H9 (cell line): Measurements from ENCODE around the gene TRUB2. TPM values are rescaled to one million over a fixed set of nuclear protein-coding genes. Genes with fewer than 3 reads are reported as not detected.

Source experiments
- DNase-seq: peaks from one replicate; pipeline ENCODE4 v3.0.0-alpha.2; 2017
- H2AFZ ChIP-seq: one replicate; pipeline ENCODE4 v1.6.1; 2013; ENCODE audit warnings: mild to moderate bottlenecking, low read length, control low read depth, moderate library complexity
- H2AK5ac ChIP-seq: 2 replicates; pipeline ENCODE4 v1.6.1; 2013; ENCODE audit warnings: low read length, control low read depth, mixed read lengths; ENCODE audit not compliant: insufficient read length
- H2BK120ac ChIP-seq: one replicate; pipeline ENCODE4 v1.6.1; 2013; ENCODE audit warnings: low read depth, mild to moderate bottlenecking, low read length, control low read depth, inconsistent platforms; ENCODE audit not compliant: poor library complexity, severe bottlenecking
- H2BK12ac ChIP-seq: 2 replicates; pipeline ENCODE4 v1.6.1; 2013; ENCODE audit warnings: low read length, control low read depth, mixed read lengths, low read depth; ENCODE audit not compliant: insufficient read length
- H2BK15ac ChIP-seq: 2 replicates; pipeline ENCODE4 v1.6.1; 2013; ENCODE audit warnings: low read depth, low read length, control low read depth
- H2BK20ac ChIP-seq: one replicate; pipeline ENCODE4 v1.6.1; 2013; ENCODE audit warnings: low read depth, mild to moderate bottlenecking, low read length, control low read depth, inconsistent platforms; ENCODE audit not compliant: poor library complexity, severe bottlenecking
- H2BK5ac ChIP-seq: 2 replicates; pipeline ENCODE4 v1.6.1; 2013; ENCODE audit warnings: low read length, control low read depth, mixed read lengths; ENCODE audit not compliant: insufficient read length
- H3K14ac ChIP-seq: 2 replicates; pipeline ENCODE4 v1.6.1; 2013; ENCODE audit warnings: low read length, control low read depth; ENCODE audit not compliant: insufficient read depth
- H3K18ac ChIP-seq: 2 replicates; pipeline ENCODE4 v1.6.1; 2013; ENCODE audit warnings: low read depth, mild to moderate bottlenecking, mixed read lengths, low read length, control low read depth; ENCODE audit not compliant: insufficient read length
- H3K23ac ChIP-seq: 2 replicates; pipeline ENCODE4 v1.6.1; 2013; ENCODE audit warnings: low read length, control low read depth, mixed read lengths, low read depth; ENCODE audit not compliant: insufficient read length
- H3K23me2 ChIP-seq: 2 replicates; pipeline ENCODE4 v1.6.1; 2013; ENCODE audit warnings: low read depth, mild to moderate bottlenecking, mixed read lengths, low read length, control low read depth; ENCODE audit not compliant: insufficient read length, poor library complexity, severe bottlenecking
- H3K27ac ChIP-seq: 2 replicates; pipeline ENCODE4 v1.5.1; 2013; ENCODE audit warnings: low read length, control low read depth, mixed read lengths, low read depth; ENCODE audit not compliant: insufficient read length
- H3K27me3 ChIP-seq: 2 replicates; pipeline ENCODE4 v1.6.1; 2013; ENCODE audit warnings: low read length, control low read depth, inconsistent platforms; ENCODE audit not compliant: insufficient read depth
- H3K4ac ChIP-seq: 2 replicates; pipeline ENCODE4 v1.6.1; 2013; ENCODE audit warnings: low read depth, mild to moderate bottlenecking, control low read depth, inconsistent platforms, low read length, moderate library complexity
- H3K4me1 ChIP-seq: 2 replicates; pipeline ENCODE4 v1.6.1; 2013; ENCODE audit warnings: low read length, control low read depth, inconsistent platforms; ENCODE audit not compliant: insufficient read depth
- H3K4me2 ChIP-seq: 2 replicates; pipeline ENCODE4 v1.6.1; 2013; ENCODE audit warnings: low read length, control low read depth, mixed read lengths; ENCODE audit not compliant: insufficient read length, insufficient read depth
- H3K56ac ChIP-seq: 2 replicates; pipeline ENCODE4 v1.6.1; 2013; ENCODE audit warnings: low read depth, mild to moderate bottlenecking, mixed read lengths, low read length, control low read depth; ENCODE audit not compliant: insufficient read length
- H3K79me1 ChIP-seq: 2 replicates; pipeline ENCODE4 v1.6.1; 2013; ENCODE audit warnings: low read depth, mild to moderate bottlenecking, moderate library complexity, low read length, control low read depth, inconsistent platforms; ENCODE audit not compliant: insufficient read depth, poor library complexity, severe bottlenecking
- H3K79me2 ChIP-seq: 2 replicates; pipeline ENCODE4 v1.6.1; 2013; ENCODE audit warnings: low read length, control low read depth, inconsistent platforms; ENCODE audit not compliant: insufficient read depth
- H3K9ac ChIP-seq: 2 replicates; pipeline ENCODE4 v1.6.1; 2013; ENCODE audit warnings: low read length, control low read depth, mixed read lengths; ENCODE audit not compliant: insufficient read length; ENCODE audit errors: extremely low read depth
- H3K9me3 ChIP-seq: one replicate; pipeline ENCODE4 v1.6.1; 2013; ENCODE audit warnings: low read depth, low read length, inconsistent platforms; ENCODE audit not compliant: control insufficient read depth
- H3T11ph ChIP-seq: one replicate; pipeline ENCODE4 v1.6.1; 2013; ENCODE audit warnings: mild to moderate bottlenecking, low read length, control low read depth, inconsistent platforms
- H4K20me1 ChIP-seq: one replicate; pipeline ENCODE4 v1.6.1; 2013; ENCODE audit not compliant: control insufficient read depth, insufficient read length, insufficient read depth
- H4K5ac ChIP-seq: 2 replicates; pipeline ENCODE4 v1.6.1; 2013; ENCODE audit warnings: low read depth, mild to moderate bottlenecking, mixed read lengths, low read length, control low read depth; ENCODE audit not compliant: insufficient read length
- H4K8ac ChIP-seq: replicated peaks from 2 replicates; pipeline ENCODE4 v1.6.1; 2013; ENCODE audit warnings: low read length, control low read depth, mixed read lengths, low read depth; ENCODE audit not compliant: insufficient read length
- H4K91ac ChIP-seq: 2 replicates; pipeline ENCODE4 v1.6.1; 2013; ENCODE audit warnings: low read depth, mild to moderate bottlenecking, moderate library complexity, mixed read lengths, low read length, control low read depth; ENCODE audit not compliant: insufficient read length
- H3K27ac Mint-ChIP-seq, 3 experiments: 2 replicates in 2 of 3; 3 replicates in 1 of 3; pipeline ENCODE4 v1.8.0; 2020 to 2021; ENCODE audit warnings: mixed read lengths in 3 of 3, mild to moderate bottlenecking in 1 of 3, moderate library complexity in 1 of 3
- H3K27me3 Mint-ChIP-seq: 2 replicates; pipeline ENCODE4 v1.8.0; 2021; ENCODE audit warnings: low read depth, mild to moderate bottlenecking, moderate library complexity, mixed read lengths
- H3K36me3 Mint-ChIP-seq, 3 experiments: 2 replicates in 2 of 3; 3 replicates in 1 of 3; pipeline ENCODE4 v1.8.0; 2020 to 2021; ENCODE audit warnings: low read depth in 3 of 3, mixed read lengths in 3 of 3; ENCODE audit not compliant: insufficient read depth in 1 of 3
- H3K4me1 Mint-ChIP-seq, 2 experiments: 2 replicates each; pipeline ENCODE4 v1.8.0; 2020; ENCODE audit warnings: mixed read lengths in 2 of 2
- H3K4me3 Mint-ChIP-seq, 2 experiments: 2 replicates in 1 of 2; 3 replicates in 1 of 2; pipeline ENCODE4 v1.8.0; 2020 to 2021; ENCODE audit warnings: mild to moderate bottlenecking in 2 of 2, mixed read lengths in 2 of 2, moderate library complexity in 1 of 2
- H3K9me3 Mint-ChIP-seq, 2 experiments: 2 replicates in 1 of 2; 3 replicates in 1 of 2; pipeline ENCODE4 v1.8.0; 2020; ENCODE audit warnings: mild to moderate bottlenecking in 2 of 2, mixed read lengths in 2 of 2, moderate library complexity in 1 of 2
- WGBS: extraction: QIAGEN DNeasy Blood & Tissue Kit; methylation state at CpG from one replicate; pipeline ENCODE4 v1.1.7; 2013; ENCODE audit warnings: missing lambda C conversion rate, low lambda C conversion rate, mixed read lengths; ENCODE audit not compliant: insufficient read length; ENCODE audit errors: extremely low coverage; 5-methylcytosine and 5-hydroxymethylcytosine counted together
- total RNA-seq: library from RNA; stranded (reverse); gene quantifications from 2 replicates; pipeline ENCODE4 v1.2.1, GENCODE V29; 2021
- TF ChIP-seq, protein P1 (sequence below): fragments of 200-600 bp; sonication (generic); conservative IDR thresholded peaks from 3 replicates; pipeline ENCODE4 v1.8.0; 2021; ENCODE audit warnings: antibody characterized with exemption, mild to moderate bottlenecking

TRUB2 gene
- total RNA-seq, 1 experiment from 2014 or later: 38.3 TPM

GRCh38 chr9:128369024-128369706 is 46.9 kb upstream of the TRUB2 start:
- Histone ChIP-seq H3K79me2 (peaks cover 6% of the 10 kb centered on the region; the same call in 1 of the 2 replicates), H3K79me1 (peaks cover 8% of the 10 kb centered on the region), H3K9ac (no peak overlapping the region), H2BK20ac (no peak overlapping the region), H3K27me3 (peaks cover 10% of the 10 kb centered on the region; the same call in 1 of the 2 replicates), H3K4ac (no peak overlapping the region), H2AFZ (no peak overlapping the region), H2BK15ac (no peak overlapping the region), H3K27ac (no peak overlapping the region), H2BK12ac (no peak overlapping the region), H3K56ac (no peak overlapping the region), H3K4me2 (no peak overlapping the region), H3K23ac (no peak overlapping the region), H3K23me2 (no peaks in the 10 kb centered on the region), H4K91ac (no peak overlapping the region), H3K9me3 (no peaks in the 10 kb centered on the region), H4K5ac (no peak overlapping the region), H4K8ac (no peak overlapping the region), H4K20me1 (no peaks in the 10 kb centered on the region), H3K18ac (no peak overlapping the region), H3K4me1 (peaks cover 8% of the 10 kb centered on the region; the same call in 1 of the 2 replicates), H2BK120ac (no peak overlapping the region), H2BK5ac (no peak overlapping the region), H2AK5ac (no peak overlapping the region), H3K14ac (no peak overlapping the region), H3T11ph (no peak overlapping the region)
- H3K4me1 Mint-ChIP-seq: peaks cover 28 to 29% of the 10 kb centered on the region in 2 experiments
- no CpG with 5 or more reads among the region's 9 CpGs for WGBS
- H3K36me3 Mint-ChIP-seq: peaks cover 0 to 4% (median 0%) of the 10 kb centered on the region in 3 experiments; a peak in 1 of 7 replicates
- peaks cover 67% of the 10 kb centered on the region for H3K27me3 Mint-ChIP-seq
- H3K9me3 Mint-ChIP-seq: peaks cover 2 to 4% of the 10 kb centered on the region in 2 experiments; a peak in 3 of 5 replicates
- DNase-seq: no peak
- peak overlapping the region in 1 of 2 experiments; percentile 40; a peak in 2 of 5 replicates for H3K4me3 Mint-ChIP-seq
- TF ChIP-seq, protein P1, sequence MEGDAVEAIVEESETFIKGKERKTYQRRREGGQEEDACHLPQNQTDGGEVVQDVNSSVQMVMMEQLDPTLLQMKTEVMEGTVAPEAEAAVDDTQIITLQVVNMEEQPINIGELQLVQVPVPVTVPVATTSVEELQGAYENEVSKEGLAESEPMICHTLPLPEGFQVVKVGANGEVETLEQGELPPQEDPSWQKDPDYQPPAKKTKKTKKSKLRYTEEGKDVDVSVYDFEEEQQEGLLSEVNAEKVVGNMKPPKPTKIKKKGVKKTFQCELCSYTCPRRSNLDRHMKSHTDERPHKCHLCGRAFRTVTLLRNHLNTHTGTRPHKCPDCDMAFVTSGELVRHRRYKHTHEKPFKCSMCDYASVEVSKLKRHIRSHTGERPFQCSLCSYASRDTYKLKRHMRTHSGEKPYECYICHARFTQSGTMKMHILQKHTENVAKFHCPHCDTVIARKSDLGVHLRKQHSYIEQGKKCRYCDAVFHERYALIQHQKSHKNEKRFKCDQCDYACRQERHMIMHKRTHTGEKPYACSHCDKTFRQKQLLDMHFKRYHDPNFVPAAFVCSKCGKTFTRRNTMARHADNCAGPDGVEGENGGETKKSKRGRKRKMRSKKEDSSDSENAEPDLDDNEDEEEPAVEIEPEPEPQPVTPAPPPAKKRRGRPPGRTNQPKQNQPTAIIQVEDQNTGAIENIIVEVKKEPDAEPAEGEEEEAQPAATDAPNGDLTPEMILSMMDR: no peak
- no peak overlapping the region for H3K27ac Mint-ChIP-seq
